HG03045 (cell line): ENCODE measurements around the gene MPDU1.

Experiments
- ATAC-seq: cut with Tn5 transposase; IDR thresholded peaks from one replicate; pipeline ENCODE4 v1.9.1; 2021; ENCODE audit warnings: mild to moderate bottlenecking, moderate library complexity; ENCODE audit not compliant: unreplicated experiment

The MPDU1 gene

GRCh38 chr17:7583253-7584109 lies at the start of gene MPDU1:
TSS of gene MPDU1 (plus strand) at chr17:7583852. CDS start at chr17:7583863, 11 bp downstream.
- ATAC-seq = peak; percentile 60

- ATAC-seq = no peak
These were observed 45.6 kb upstream of the MPDU1 start for GRCh38 chr17:7538050-7538449.

- ATAC-seq = no peak
These were observed 44.6 kb upstream of the MPDU1 start for GRCh38 chr17:7538891-7539545.

- ATAC-seq = no peak
These were observed 42.5 kb upstream of the MPDU1 start for GRCh38 chr17:7541074-7541621.

GRCh38 chr17:7544911-7545310 lies 38.7 kb upstream of the MPDU1 start:
- no peak for ATAC-seq

- ATAC-seq = no peak
These were observed 34.9 kb upstream of the MPDU1 start, which contains the start of gene TNFSF12 for GRCh38 chr17:7548585-7549400. TSS of gene TNFSF12 (plus strand) at chr17:7549058. CDS start at chr17:7549154, 96 bp downstream.

GRCh38 chr17:7549401-7550055 lies 34.1 kb upstream of the MPDU1 start:
- ATAC-seq = no peak

- no peak for ATAC-seq
These were observed 33.3 kb upstream of the MPDU1 start for GRCh38 chr17:7550344-7550743.

GRCh38 chr17:7551396-7551795 lies 32.3 kb upstream of the MPDU1 start:
- ATAC-seq = no peak

GRCh38 chr17:7552621-7553051 lies 31.0 kb upstream of the MPDU1 start:
- no peak for ATAC-seq

GRCh38 chr17:7553356-7553755 lies 30.3 kb upstream of the MPDU1 start:
- no peak for ATAC-seq

- no peak for ATAC-seq
These were observed 28.2 kb upstream of the MPDU1 start for GRCh38 chr17:7555320-7555948.

- no peak for ATAC-seq
These were observed 27.0 kb upstream of the MPDU1 start for GRCh38 chr17:7556627-7557026.

- no peak for ATAC-seq
These were observed 26.4 kb upstream of the MPDU1 start for GRCh38 chr17:7557147-7557764.

GRCh38 chr17:7557775-7558543 lies 25.7 kb upstream of the MPDU1 start:
- ATAC-seq = no peak

- ATAC-seq = no peak
These were observed 24.9 kb upstream of the MPDU1 start, which contains the start of gene TNFSF13 for GRCh38 chr17:7558544-7559319. TSS of gene TNFSF13 (plus strand) at chr17:7558750. CDS start at chr17:7559040, 290 bp downstream.

- no peak for ATAC-seq
These were observed 24.1 kb upstream of the MPDU1 start for GRCh38 chr17:7559320-7560171.
